ENCODE measurements around the gene SLC30A3.

The SLC30A3 gene

DNA sequence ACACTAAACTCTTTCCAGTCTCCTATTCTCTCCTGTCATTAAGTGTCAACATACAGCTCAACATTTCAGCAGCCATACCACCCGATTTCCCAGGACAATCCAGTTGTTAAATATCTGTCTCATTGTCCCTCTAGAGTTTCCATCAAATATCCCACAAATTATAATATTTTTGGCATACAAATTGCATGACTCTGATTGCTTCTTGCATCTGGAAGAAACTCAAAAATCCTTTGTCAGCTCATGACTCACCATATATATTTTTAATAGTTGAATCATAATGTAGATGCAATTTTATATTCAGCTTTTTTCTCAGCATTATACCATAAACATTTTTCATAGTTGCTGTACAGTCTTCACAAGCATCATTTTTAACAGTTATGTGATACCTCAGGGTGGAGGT lies 7.2 kb downstream of the SLC30A3 start:
- DNase-seq = no peak

DNA sequence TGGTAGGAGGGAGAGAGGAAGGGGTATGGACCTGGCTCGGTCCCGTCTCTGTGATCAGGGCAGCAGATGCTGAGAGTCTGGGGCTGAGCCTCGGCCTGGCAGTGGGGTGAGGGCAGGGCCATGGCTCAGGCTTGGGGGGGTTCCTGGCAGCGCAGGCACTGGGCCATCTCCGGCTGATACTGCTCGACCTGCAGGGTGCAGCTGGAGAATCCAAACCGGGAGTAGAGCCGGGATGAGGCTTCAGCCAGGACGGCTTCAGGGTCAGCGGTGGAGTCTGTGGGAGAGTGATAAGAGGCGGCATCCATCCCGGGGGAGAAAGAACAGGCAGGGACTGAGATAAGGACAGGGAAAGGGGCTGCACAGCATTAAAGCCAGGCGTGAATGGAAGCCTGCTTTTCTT lies 7.7 kb downstream of the SLC30A3 start:
- no peak for DNase-seq

DNA sequence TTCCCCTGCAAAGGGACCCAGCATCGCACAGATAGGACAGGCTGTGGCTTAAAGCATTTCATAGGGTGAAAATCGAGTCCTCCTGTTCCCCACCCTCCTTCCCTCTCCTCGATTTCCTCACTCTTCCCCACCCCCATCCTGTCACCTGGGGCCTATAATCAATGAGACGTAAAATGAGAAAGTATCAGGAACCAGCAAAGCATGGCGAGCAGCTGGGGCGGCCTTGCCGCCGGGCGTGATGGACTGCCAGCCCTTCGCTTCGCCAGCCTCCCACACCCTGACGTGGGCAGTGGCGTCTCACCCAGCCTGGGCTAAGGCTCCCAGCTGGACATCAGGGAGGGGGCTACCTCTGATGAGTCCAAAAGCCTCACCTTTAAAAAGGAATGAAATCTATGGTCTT lies 11.1 kb downstream of the SLC30A3 start:
- DNase-seq = no peak

DNA sequence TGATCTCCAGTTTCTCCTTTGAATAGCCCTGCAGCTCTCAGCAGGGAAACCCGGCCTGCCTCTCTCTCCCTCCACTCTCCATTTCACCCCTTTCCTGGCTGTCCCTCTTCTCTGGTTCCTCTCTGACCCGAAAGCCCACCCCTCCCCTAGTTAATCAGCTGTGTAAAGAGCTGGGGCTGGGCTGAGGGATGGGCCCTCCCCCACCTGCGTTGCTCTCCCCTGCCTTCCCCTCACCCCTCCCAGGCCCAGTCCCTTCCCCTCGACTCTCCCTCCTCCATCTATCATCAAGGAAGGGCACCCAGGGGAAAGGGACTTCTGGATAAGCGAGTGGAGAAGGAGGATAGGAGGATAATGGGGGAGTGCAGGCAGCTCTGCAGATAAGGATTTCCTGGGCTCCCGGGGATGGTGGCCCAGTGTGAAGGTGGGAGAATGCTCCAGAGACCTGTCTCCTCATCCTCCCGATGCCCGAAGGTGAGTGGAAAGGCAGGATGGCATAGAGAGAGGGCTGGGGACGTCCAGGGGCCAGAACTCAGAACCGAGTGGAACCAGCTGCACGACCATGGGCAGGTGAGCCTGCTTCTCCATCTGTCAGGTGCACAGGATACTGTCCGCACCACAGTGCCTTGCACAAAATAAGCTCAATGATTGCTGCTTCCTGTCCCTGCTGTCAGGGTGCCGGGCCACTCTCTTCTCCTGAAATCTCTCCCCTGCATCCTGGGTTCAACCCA lies 12.0 kb downstream of the SLC30A3 start:
- no peak for DNase-seq

DNA sequence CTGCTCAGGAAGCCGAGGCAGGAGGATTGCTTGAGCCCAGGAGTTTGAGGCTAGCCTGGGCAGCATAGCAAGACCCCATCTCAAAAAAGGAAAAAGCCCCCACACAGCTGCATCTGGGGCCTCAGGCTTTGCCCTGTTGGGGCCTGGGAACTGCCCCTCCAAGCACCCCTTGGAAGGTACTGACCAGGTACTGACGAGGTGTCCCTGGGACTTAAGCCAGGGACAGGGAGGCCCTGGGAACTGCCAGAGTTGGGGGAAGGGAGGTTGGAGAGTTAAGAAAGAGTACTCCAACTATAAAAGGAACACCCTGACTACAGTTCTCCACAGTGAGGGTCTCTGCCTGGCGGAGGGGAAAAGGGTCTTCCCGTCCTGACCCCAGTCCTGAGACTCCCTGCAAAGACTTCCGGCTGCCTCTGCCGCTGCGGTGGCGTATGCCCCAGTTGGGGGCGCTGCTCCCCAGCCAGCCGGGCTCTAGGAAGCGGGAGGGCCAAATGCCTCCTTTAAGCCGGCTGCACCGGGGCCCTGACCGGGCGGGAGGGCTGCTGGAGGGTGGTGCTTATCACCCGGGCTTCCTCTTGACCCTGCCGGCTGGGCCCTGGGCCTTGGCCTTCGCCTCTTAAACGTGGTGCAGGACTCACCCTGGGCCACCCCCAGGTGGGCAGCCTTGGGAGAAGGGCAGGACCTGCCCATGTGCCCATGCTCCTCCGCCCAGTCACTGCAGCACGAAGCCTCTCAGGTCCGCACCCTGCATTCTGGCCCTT lies 12.8 kb downstream of the SLC30A3 start:
- no peak for DNase-seq

DNA sequence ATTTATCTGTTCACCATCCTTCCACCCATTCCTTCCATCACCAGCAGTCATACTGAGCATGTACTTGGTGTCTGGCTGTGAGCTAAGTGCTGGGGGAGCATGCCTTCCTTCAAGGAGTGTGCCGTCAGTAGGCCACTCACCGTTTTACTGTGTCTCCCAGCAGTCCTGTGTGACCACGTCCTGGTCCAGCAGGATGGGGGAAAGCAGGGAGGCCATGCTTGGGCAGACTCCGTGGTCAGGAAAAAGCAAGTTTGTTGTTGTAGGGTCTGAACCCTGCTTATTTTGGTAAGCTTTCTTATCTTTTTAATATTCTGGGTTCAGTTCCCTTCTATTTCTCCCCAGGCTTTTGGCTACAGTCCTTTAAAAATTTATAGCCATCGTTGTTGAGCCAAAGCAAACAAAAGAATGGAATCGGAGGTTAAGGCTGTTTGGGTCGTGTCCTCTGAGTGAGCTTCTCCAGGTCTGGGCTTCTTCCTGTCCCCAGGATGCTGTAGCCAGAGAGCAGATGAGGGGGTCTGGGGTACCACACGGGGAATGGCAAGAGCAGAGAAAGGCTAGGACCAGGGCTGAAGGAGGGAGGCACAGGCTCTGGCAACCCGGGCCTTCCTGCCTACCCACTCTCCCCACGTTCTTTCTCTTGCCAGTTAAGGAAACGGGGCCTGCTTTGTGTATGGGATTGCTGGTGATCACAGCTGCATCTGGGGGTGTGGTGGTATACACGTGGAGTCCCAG lies 13.5 kb downstream of the SLC30A3 start:
- DNase-seq = no peak

DNA sequence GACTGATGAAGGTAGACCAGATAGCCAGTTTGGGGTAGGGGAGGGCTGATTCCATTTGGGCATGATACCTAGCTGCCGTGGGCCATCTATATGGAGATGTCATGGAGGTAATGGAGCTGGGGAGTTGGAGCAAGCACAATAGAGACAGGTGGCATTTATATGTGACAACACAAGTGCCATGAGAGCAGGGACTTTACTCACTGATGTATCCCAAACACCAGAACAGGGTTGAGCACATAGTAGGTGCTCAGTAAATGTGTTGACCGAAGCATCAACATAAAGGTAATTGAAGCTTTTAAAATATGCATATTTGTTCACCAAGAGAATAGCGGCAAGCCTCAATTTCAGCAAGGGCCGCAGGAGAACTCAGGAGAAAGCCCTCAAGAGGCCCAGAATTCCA lies 15.0 kb downstream of the SLC30A3 start:
- no peak for DNase-seq

DNA sequence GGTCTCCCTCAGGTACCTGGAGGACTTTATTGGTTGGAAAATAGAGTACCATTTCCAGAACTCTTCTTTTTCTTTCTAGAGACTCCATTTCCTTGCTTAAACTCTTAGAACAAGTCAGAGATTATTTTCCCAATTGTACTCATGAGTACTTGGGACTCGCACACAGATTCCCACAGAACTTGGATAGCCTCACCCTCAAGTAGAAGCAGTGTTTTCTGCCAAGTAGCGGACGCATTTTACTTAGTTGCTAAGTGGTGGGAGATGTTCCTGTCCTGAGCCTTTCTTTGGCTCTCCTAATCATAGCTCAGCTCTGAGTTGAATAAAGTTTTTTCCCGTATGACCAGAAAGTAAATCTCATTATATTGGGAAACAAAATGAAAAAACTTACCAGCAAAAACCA lies 17.2 kb downstream of the SLC30A3 start:
- DNase-seq = no peak

DNA sequence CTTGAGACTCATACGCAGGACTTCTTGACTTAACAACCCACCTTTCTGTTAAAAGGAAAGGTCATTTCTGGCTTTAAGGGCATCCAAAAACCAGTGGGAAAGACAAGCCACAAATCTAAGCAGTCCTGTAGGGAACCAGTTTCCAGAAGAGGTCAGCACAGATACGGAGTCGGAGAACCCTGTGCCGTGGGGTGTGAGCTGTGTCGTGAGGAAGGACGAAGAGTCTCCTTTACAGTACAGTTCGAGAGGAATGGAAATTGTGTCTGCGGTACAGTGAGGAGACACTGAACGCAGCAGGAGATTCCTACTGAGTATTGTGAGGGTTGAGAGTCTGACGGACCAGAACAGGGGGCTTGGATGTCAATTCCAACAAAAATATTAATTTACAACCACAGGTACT lies 17.7 kb downstream of the SLC30A3 start:
- no peak for DNase-seq

DNA sequence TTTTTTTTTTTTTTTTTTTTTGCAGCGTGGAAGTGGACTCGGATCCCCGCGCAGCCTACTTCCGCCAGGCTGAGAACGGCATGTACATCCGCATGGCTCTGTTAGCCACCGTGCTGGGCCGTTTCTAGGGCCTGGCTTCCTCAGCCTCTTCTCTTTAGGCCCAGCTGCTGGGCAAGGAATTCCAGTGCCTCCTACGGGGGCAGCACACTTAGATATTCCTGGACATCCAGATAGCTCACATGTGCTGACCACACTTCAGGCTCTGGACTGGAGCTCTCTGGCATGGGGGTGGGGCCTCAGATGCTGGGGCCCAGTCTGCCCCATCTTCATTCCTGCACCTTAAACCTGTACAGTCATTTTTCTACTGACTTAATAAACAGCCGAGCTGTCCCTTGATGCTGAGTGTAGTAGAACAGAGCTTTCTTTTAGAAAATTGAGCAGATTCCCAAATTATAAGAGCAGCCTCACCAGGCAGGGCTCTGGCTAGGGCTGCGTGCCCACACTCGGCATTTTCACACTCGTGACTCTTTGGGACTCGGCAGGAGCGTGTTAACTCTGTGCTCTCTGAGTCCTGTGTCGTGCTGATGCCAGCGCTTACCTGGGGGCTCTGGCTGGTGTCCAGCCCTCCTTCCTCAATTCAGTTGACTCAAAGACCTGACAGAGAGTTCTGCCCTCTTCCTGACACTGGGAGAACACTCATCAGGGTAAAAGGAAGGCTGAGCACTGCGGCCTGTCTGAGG lies 19.3 kb downstream of the SLC30A3 start:
- DNase-seq = no peak

DNA sequence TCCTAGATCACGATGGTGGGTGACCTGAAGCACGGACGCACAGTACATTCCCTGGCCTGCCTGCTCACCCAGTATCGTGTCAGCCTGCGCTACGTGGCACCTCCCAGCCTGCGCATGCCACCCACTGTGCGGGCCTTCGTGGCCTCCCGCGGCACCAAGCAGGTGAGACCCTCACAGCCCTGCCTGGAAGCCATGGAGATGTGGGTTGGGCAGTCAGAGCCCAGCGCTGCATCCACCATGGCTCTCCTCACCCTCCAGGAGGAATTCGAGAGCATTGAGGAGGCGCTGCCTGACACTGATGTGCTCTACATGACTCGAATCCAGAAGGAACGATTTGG lies 20.3 kb downstream of the SLC30A3 start:
- DNase-seq = no peak

DNA sequence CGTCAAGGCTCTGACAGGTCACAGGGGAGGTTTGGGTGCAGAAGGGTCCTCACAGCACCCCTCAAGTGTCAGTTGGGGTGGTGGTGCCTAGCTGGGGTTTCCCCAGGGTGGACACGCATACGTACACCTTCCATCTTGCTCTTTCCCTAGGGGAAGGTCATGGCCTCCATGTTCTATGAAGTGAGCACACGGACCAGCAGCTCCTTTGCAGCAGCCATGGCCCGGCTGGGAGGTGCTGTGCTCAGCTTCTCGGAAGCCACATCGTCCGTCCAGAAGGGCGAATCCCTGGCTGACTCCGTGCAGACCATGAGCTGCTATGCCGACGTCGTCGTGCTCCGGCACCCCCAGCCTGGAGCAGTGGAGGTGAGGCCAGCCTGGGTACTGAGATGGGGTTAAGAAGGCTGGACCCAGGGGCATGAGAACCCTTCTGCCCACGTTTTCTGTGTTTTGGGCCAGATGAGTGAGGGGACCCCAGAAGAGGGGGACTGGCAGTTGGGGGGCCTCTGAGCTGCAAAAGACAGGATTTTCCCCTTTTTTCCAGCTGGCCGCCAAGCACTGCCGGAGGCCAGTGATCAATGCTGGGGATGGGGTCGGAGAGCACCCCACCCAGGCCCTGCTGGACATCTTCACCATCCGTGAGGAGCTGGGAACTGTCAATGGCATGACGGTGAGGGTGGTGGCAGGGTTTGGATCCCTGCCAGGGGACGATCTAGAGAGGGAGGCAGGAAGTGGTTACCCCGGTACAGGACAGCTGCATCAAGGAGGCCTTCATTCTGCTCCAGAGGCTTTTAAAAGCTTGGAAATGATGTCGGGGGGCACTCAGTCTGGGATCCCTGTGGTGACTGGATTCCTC lies 20.9 kb downstream of the SLC30A3 start:
- no peak for DNase-seq

DNA sequence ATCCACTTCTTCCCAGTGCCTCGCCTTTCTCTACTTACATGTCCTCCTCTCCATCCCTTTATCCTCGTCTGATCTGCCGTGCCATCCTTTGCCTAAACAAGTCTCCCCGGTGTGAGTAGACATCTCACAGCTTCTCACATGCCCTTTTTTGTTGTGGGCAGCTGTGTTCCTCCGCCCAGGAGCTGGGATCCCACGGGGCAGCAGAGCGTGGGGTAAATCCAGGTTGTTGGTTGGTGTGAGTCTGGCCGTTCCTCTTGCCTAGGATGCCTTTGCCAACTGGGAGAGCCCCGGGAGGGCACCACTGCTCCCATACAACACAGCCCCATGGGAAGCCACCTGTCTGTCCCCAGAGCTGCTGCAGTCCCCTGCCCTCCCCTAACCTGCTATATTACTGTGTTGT lies 22.4 kb downstream of the SLC30A3 start:
- DNase-seq = no peak

DNA sequence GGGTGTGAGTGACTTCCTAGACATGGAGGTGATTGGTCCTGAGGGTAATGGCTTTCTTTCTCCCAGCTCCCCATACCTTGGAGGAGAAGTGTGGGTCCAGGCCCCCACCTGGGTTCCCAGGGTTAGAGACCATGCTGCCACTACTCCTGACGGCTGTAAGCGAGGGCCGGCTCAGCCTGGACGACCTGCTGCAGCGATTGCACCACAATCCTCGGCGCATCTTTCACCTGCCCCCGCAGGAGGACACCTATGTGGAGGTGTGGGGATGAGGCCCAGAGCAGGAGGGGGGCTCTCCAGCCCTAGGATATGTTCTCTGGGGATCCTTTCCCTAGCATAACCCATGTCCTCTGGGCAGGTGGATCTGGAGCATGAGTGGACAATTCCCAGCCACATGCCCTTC lies 23.9 kb downstream of the SLC30A3 start:
- no peak for DNase-seq

DNA sequence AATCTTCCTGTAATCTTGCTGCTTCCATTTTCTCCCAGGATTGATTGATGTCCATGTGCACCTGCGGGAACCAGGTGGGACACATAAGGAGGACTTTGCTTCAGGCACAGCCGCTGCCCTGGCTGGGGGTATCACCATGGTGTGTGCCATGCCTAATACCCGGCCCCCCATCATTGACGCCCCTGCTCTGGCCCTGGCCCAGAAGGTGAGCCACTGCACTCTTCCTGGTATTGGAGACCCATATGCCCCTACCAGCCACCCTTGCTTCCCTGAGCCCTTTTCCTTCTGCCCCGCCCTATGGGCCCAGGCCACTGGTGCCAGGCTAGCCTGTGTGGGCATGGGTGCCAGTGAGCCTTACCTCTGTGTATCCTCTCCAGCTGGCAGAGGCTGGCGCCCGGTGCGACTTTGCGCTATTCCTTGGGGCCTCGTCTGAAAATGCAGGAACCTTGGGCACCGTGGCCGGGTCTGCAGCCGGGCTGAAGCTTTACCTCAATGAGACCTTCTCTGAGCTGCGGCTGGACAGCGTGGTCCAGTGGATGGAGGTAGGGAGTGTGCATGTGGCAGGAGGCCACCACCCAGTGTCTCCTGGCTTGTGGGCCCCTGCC lies 25.4 kb downstream of the SLC30A3 start:
- DNase-seq = no peak

DNA sequence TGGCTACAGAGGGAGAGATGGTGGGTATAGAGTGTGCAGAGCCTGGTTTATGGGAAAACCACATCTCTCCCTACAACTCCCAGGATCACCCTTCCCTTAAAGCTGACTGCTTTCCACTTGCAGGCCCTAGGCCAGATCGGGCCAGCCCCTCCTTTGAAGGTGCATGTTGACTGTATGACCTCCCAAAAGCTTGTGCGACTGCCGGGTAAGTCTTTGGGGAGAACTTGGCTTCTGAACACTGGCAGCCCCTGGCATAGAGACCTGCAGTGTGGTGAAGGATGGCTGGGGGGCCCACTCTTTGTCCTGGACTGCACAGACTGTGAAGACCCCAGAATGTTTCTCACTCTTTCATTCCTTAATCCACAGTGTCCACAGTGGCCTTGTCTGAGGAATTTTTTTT lies 26.2 kb downstream of the SLC30A3 start:
- DNase-seq = no peak

DNA sequence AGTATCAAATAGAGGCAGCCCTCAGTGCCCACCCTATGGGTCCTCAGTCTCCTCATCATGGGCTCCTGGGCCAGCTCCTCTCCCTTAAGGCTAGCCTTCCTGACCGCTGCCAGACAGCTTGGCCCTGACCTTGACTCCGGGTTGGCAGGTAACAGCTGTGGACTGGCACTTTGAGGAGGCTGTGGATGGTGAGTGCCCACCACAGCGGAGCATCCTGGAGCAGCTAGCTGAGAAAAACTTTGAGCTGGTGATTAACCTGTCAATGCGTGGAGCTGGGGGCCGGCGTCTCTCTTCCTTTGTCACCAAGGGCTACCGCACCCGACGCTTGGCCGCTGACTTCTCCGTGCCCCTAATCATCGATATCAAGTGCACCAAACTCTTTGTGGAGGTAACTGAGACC lies 26.7 kb downstream of the SLC30A3 start:
- no peak for DNase-seq

DNA sequence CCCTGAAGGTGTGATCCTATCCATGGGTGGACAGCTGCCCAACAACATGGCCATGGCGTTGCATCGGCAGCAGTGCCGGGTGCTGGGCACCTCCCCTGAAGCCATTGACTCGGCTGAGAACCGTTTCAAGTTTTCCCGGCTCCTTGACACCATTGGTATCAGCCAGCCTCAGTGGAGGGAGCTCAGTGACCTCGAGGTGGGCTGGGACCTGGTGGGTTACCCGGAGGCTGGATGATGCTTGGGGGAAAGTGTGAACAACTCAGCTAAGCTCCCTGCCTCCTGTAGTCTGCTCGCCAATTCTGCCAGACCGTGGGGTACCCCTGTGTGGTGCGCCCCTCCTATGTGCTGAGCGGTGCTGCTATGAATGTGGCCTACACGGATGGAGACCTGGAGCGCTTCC lies 29.5 kb downstream of the SLC30A3 start:
- no peak for DNase-seq

DNA sequence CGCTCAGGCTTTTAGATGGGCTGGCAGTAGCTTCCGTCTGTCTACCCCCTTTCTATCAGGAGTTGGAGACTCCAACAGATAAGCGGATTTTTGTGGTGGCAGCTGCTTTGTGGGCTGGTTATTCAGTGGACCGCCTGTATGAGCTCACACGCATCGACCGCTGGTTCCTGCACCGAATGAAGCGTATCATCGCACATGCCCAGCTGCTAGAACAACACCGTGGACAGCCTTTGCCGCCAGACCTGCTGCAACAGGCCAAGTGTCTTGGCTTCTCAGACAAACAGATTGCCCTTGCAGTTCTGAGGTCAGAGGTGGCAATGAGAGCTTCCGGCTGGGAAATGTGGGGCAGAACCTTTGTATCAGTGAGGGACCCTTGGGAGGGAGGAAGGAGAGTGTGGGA lies 30.9 kb downstream of the SLC30A3 start:
- no peak for DNase-seq

DNA sequence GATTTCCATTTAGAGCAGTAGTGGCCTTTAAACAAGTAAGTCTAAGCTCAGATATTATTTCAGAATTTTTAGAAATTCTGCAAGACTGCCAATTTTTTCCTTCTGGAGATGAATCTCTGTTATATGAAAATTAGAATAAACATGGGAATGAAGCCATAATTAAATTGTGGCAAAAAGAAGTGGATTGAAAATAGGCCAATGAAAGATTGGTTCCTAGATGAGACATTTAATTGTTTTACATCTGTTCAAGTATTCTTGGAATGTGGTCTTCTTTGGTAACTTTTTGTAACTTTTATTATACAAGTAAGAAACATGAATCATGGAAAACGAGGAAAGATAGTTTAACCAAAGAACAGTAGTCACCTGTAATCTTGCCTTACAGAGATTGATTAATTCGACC lies 35.3 kb downstream of the SLC30A3 start:
- no peak for DNase-seq

DNA sequence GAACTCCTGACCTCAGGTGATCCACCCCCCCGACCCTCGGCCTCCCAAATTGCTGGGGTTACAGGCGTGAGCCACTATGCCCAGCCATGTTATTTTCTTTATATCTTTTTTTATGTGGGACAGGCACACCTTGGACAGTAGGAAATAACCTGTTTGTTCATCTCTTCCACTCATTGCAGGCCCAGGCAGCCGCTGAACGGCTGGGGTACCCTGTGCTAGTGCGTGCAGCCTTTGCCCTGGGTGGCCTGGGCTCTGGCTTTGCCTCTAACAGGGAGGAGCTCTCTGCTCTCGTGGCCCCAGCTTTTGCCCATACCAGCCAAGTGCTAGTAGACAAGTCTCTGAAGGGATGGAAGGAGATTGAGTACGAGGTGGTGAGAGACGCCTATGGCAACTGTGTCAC lies 37.3 kb downstream of the SLC30A3 start:
- no peak for DNase-seq

DNA sequence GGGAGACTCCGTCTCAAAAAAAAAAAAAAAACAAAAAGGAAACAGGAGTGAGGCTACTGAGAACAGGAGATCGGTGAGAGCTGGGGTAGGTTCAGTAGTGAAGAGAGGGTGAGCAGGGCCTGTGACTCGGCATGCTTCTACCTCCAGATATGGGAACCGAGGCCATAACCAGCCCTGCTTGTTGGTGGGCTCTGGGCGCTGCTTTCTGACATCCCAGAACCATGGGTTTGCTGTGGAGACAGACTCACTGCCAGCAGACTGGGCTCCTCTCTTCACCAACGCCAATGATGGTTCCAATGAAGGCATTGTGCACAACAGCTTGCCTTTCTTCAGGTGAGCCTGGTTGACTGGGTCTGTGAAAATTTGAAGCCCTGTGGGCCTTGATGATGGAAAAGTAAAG lies 39.4 kb downstream of the SLC30A3 start:
- no peak for DNase-seq

Measured in GDM1 (cell line).